GM19372 (cell line): ENCODE measurements around the gene LPXN.

ENCODE experiments used
- ATAC-seq: cut with Tn5 transposase; IDR thresholded peaks from one replicate; pipeline ENCODE4 v1.9.1; 2021; ENCODE audit warnings: mild to moderate bottlenecking, low read depth, moderate library complexity; ENCODE audit not compliant: unreplicated experiment

Gene LPXN

DNA sequence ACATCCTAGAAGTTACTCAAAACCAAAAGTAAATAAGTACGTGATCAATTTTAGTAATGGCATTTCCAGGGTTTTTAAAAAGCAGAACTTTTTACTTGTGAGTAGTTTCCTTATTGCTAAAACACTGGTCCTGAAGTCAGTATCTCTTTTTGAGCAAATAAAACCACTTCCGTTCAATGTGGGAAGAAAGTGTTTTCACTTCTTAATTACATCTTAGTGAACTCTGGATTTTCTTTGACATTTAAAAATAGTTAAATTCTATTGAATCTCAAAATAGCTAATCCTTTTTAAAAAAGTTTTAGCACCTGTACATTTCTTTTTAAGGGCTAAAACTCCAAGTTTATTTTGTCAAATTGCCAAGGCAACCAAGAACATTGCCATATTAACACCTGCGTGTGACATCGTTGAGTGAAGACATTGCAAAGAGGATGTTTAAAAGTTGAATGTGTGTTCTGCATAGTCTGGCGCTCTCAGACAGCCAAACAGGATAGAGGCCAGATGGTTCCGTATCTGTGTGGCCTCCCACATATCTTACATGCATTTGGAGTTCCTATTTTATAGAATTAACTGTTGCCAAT lies 50.5 kb downstream of the LPXN start:
- peak; percentile 82 for ATAC-seq

GRCh38 chr11:58524232-58525036 lies 51.2 kb downstream of the LPXN start:
- peak; percentile 24 for ATAC-seq

- no peak for ATAC-seq
Observed at GRCh38 chr11:58513747-58514367, 61.8 kb downstream of the LPXN start.

DNA sequence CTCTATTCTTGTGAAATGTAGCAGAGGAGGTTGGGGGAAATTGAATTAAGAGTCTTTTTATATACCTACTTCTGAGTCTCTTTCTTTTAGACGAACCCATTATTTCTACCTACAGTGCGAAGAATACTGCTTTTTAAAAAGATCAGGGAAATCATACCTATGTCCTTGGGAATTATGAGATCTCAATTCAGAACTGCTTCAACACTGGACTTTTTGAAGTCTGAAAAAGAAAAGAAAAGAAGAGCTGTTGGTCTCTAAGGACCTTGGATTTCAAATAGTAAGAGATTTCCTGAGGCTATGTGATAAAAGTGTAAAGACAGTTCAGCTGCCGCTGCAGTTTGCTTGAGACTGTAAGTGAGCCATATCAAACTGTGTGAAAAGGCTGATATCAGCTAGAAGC lies 64.0 kb downstream of the LPXN start:
- no peak for ATAC-seq

- ATAC-seq: no peak
Observed at GRCh38 chr11:58509748-58510147, 65.9 kb downstream of the LPXN start.

- no peak for ATAC-seq
Observed at GRCh38 chr11:58508814-58509213, 66.8 kb downstream of the LPXN start.

GRCh38 chr11:58508005-58508404 lies 67.7 kb downstream of the LPXN start, which contains the start of gene OR5B21:
Gene OR5B21, minus strand, starts transcription at chr11:58508105. Its CDS starts 0 bp downstream, at chr11:58508105.
- ATAC-seq: no peak

DNA sequence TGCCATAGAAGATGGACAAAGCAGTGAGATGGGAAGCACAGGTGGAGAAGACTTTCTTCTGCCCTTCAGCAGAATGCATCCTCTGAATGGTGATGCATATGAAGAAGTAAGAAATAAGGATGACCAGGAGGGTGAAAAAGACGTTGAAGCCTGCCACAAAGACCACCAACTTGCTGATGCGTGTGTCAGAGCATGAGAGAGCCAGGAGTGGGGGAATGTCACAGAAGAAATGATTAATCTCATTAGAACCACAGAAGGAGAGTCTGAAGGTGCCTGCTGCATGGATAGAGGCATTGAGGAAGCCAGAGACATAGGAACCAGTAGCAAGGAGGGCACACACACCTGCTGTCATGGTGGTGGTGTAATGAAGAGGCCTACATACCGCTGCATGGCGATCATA lies 68.3 kb downstream of the LPXN start:
- ATAC-seq: no peak

DNA sequence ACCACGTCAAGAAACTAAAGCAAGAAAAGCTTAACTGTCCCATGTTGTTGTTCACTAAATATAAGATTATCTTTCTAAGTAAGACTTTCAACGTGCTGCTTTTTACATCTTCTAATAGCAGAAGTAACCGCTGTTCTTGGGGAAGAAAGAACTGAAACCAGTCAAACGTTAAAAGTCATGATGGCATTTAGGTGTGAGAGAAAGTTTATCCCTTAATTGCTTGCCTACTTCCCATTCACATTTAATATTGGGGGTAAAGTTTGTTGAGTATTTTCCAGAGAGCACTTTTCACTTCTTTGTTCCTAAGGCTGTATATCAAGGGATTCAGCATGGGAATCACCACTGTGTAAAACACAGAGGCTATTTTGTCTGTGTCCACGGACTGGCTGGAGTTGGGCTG lies 68.7 kb downstream of the LPXN start:
- no peak for ATAC-seq

DNA sequence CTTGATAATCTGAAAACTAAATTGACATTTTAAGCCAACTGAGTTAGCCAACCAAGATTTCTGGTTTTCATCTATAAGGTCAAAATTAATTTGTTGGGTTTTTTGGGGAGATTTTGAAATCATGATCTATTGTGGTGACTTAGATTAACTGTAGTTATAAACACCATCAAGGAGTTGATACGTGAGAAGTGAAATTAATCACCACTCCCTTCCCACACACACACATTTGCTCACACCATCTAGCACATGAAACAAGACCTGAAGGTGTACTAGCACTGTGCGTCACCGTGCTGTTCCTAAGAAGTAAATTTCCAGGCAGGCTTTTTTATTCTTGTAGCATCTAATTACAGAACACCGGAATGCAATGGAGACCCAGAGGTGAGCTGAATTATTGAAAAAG lies 69.8 kb downstream of the LPXN start:
- no peak for ATAC-seq

DNA sequence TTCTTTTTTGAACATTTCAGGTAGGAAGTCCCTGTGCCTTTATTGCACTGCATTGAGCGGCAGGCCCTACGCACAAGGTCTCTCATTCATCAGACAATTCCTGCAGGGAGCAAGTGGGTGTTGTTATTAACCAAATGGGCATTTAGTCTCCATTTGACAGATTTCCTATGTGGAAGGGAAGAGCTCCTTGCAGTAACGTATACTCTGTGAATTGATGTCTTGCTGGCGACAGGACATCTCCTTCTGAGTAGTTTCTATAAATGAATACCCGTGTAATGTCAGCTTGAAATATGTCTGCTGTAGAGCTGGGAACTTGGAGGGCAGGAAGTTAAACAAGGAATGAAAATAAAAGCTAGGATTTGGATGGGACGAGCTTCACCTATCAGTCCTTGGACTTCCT lies 71.4 kb downstream of the LPXN start:
- no peak for ATAC-seq

DNA sequence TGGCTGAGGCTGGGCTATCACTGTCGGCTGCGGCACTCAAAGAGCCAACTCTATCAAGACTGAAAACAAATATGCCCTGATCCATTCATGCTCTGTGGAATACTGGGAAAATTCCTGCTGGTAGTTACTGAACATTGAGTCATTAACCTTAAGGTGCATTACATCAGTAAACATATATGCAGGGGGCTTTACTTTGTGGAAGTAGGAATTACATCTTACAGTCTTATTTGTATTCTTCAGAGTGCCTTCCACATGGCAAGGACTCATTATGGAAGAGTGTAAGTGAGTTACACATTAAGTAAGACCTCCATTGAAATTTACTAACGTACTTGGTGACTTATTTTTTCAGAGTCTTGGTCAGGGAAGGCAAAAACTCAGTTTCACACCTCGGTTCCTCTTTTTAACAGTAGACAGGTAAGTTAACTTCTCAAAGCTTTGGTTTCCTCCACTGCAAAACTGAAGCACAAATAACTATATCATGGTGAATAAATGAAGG lies 72.2 kb downstream of the LPXN start:
- peak; percentile 93 for ATAC-seq

GRCh38 chr11:58502004-58502403 lies 73.7 kb downstream of the LPXN start:
- ATAC-seq: no peak

GRCh38 chr11:58498464-58498863 lies 77.2 kb downstream of the LPXN start:
- no peak for ATAC-seq

DNA sequence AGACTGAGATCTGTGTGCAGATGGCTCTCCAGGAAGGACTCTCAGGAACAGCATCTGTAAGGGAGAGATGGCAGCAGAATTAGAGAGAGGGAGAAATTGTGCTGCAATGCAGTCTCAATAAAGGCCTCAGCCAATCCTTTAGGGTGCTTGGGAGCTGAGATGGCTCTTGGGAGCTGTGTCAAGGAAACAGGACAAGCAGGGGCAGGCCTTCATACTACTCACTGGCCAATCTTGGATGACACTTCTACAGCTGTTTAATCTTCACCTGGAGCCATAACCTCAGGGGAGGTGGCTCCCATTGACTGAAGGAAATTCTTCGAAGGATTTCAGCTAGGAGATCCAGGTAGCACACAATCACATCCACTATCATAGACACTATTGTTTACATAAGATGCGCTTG lies 77.7 kb downstream of the LPXN start:
- ATAC-seq: no peak

GRCh38 chr11:58495906-58496305 lies 79.8 kb downstream of the LPXN start:
- no peak for ATAC-seq

DNA sequence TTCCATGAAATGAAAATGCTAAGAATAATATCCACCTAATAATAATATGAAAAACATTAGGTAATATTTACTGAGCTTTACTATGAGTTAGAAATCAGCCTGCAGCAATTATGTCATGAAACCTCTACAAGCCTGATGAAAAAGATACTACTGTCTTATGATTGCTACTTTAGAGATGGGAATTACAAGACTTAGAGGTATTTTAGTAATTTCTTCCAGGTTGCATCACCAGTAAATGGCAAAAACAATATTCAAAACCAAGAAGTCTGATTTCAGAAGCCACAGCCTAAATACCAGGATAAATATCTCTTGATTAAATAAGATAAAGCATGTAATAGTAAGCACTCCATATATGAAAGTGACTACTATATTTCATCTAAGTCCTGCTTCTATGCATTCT lies 81.6 kb downstream of the LPXN start:
- ATAC-seq: no peak

DNA sequence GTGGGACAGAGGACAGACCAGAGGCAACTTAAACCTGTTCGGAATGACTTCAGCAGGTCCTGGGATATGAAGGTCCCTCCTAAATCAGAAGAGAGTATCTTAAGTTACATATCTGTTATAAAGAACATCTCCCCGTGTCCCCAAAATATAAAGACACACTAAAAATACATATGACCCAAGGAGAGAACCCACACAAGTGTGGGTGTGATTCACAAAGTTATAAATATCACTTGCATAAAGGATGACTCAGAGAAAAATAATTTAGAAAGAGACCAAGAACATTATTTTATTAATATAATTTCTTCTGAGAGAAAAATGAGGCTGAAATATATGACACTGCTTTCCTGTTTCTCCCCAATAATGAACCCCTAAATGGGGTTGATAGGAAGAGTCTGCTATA lies 82.0 kb downstream of the LPXN start:
- ATAC-seq: no peak

- ATAC-seq: no peak
Observed at GRCh38 chr11:58490827-58491226, 84.8 kb downstream of the LPXN start.

DNA sequence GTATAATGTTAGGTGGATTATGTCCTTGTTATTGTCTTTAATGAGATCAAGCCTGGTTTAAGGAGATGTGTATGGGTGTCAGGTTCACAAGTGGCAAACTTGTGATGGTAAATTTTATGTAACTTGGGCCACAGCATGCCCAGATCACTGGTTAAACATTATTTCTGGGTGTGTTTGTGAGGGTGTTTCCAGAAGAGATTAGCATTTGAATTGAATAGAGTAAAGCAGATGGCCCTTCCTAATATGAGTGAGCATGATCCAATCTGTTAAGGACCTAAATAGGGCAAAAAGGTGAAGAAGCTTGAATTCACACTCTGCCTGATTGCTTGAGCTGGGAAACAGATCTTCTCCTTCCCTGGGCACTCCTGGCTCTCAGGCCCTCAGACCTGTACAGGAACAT lies 88.5 kb downstream of the LPXN start:
- no peak for ATAC-seq

DNA sequence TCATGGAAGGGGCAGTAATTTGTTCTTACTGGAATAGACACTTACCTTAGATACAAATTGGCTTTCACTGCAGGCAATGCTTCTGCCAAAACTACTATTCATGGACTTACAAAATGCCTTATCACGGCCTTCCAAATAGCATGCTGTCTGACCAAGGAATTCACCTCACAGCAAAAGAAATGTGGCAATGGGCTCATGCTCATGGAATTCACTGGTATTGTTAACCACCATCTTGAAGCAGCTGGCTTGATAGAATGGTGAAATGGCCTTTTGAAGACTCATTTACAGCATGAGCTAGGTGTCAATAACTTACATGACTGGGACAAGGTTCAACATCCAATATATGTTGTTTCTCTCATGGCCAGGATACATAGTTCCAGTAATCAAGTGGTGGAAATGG lies 89.7 kb downstream of the LPXN start:
- ATAC-seq: no peak
